HUES64 (cell line): ENCODE data around the gene SRL.

ENCODE experiments used
- H3K27ac ChIP-seq: 2 replicates; pipeline ENCODE4 v1.7.0; 2013; ENCODE audit warnings: low read depth, low read length, inconsistent platforms
- H3K27me3 ChIP-seq: 2 replicates; pipeline ENCODE4 v1.6.1; 2013; ENCODE audit warnings: mild to moderate bottlenecking, low read length; ENCODE audit not compliant: insufficient read depth
- H3K36me3 ChIP-seq: 2 replicates; pipeline ENCODE4 v1.6.1; 2013; ENCODE audit warnings: mild to moderate bottlenecking, low read length; ENCODE audit not compliant: insufficient read depth
- H3K4me1 ChIP-seq: 2 replicates; pipeline ENCODE4 v1.6.1; 2013; ENCODE audit warnings: mild to moderate bottlenecking, low read length, moderate library complexity; ENCODE audit not compliant: insufficient read depth
- H3K4me3 ChIP-seq: 2 replicates; pipeline ENCODE4 v1.5.1; 2013; ENCODE audit warnings: mild to moderate bottlenecking, low read length, moderate library complexity
- H3K9ac ChIP-seq: 2 replicates; pipeline ENCODE4 v1.6.1; 2013; ENCODE audit warnings: mild to moderate bottlenecking, low read depth, low read length
- H3K9me3 ChIP-seq: 2 replicates; pipeline ENCODE4 v1.6.1; 2013; ENCODE audit warnings: low read depth, low read length; ENCODE audit not compliant: insufficient read depth
- WGBS: fragments of 150-250, 120-280 bp; methylation state at CpG from one replicate; pipeline ENCODE4 v1.1.7; 2013; ENCODE audit warnings: missing lambda C conversion rate; 5-methylcytosine and 5-hydroxymethylcytosine counted together

The SRL gene

DNA sequence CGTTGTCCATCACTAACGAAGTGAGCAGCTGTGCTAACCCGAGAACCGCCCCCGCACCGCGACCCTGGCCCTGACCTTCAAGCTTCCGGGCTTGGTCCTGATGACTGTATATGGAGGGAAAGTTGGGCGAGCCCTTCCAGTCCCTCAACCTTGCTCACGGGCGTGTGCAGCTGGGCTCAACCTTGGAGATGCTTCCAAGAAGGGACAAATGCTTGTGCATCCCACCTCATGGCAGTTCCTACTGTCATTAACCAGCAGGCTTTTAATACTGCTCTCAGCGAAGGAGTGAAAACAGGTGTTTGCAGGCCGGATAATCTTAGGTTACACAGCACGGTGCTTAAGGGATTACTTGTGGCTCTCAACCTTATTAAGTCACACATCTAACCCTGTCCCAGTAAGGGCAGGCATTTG, 33.5 kb downstream of the SRL start:
- H3K9me3 ChIP-seq = no peaks in the 10 kb centered on the region
- no peaks in the 10 kb centered on the region for H3K4me1 ChIP-seq
- H3K36me3 ChIP-seq = no peaks in the 10 kb centered on the region
- no peaks in the 10 kb centered on the region for H3K27me3 ChIP-seq
- H3K4me3 ChIP-seq = no peak overlapping the region
- H3K27ac ChIP-seq = no peak overlapping the region
- H3K9ac ChIP-seq = no peak overlapping the region
- WGBS = 89% methylated on average over 14 of the region's 14 CpGs

DNA sequence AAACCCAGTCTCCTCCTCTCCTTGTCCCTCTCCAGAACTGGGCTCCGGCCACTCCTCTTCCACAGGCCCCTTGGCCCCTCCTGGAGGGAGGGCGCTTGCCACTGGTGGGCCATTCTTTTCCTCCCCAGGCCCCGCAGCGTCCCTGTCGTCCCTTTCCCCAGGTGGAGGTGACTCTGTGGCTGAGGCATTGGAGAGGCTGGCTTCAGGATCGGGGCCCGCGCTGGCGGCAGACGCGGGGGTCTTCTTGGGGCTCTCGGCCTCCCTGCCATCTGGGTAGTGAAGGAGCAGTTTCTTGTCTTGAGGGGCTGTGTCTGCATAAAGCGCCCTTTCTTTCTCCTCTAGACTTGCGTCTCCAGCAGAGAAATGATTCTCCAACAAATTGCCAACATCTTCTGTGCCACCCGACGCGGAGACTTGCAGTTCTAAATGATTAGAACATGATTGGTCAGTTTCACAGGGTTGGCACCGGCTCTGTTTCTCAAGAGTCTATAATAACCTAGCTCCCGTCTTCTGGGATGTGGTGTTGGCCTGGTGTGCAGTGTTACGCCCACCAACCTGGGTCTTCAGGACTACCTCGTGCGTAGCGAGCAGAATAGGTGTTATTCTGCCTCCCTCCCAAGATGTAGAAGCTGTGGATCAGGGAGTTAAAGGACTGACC, 34.1 kb downstream of the SRL start:
- H3K4me3 ChIP-seq = no peak overlapping the region
- no peak overlapping the region for H3K27ac ChIP-seq
- H3K9me3 ChIP-seq = no peaks in the 10 kb centered on the region
- no peaks in the 10 kb centered on the region for H3K4me1 ChIP-seq
- WGBS = 95% methylated on average over 23 of the region's 23 CpGs
- H3K27me3 ChIP-seq = no peaks in the 10 kb centered on the region
- no peak overlapping the region for H3K9ac ChIP-seq
- no peaks in the 10 kb centered on the region for H3K36me3 ChIP-seq

DNA sequence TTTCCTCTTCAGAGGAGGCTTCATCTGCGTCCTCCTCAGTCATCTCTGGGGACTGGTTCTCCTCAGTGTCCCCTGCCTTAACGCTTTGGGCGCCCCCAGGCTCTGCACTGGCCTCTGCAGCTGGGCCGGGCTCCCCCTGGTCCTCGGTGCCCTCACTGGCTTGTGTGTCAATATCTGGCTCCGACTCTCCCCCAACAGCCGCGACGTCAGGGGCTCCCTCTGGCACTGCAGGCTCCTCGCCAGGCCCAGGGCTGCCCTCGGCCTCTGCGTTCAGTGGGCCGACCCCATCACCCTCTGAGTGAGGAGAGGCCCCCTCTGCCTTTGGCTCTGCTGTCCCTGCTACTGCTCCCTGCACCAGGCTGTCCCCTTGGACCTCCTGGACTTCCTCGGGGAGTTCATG, 34.7 kb downstream of the SRL start:
- Histone ChIP-seq H3K36me3 (no peaks in the 10 kb centered on the region), H3K27ac (no peak overlapping the region), H3K9ac (no peak overlapping the region), H3K4me1 (no peaks in the 10 kb centered on the region), H3K9me3 (no peaks in the 10 kb centered on the region), H3K27me3 (no peaks in the 10 kb centered on the region), H3K4me3 (no peak overlapping the region)
- 92% methylated on average over 14 of the region's 14 CpGs for WGBS

DNA sequence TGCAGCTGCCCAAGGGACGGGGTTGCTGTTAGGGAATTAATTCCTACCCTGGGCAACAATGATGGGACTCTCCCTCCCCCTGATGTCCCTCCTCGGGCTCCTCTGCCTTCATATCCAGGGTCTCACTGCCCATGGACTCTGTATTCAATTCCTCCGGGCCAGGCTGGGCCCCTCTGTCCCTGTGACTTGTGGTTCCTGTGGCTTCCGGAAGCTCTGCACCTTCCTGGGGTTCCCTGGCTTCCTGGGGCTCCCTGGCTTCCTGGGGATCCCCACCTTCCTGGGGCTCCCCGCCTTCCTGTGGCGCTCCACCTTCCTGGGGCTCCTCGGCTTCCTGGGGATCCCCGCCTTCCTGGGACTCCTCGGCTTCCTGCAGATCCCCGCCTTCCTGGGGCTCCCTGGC, 35.2 kb downstream of the SRL start:
- Histone ChIP-seq H3K9me3 (no peaks in the 10 kb centered on the region), H3K4me3 (no peak overlapping the region), H3K4me1 (no peaks in the 10 kb centered on the region), H3K36me3 (no peaks in the 10 kb centered on the region), H3K27me3 (no peaks in the 10 kb centered on the region), H3K9ac (no peak overlapping the region), H3K27ac (no peak overlapping the region)
- 89% methylated on average over 10 of the region's 10 CpGs for WGBS

DNA sequence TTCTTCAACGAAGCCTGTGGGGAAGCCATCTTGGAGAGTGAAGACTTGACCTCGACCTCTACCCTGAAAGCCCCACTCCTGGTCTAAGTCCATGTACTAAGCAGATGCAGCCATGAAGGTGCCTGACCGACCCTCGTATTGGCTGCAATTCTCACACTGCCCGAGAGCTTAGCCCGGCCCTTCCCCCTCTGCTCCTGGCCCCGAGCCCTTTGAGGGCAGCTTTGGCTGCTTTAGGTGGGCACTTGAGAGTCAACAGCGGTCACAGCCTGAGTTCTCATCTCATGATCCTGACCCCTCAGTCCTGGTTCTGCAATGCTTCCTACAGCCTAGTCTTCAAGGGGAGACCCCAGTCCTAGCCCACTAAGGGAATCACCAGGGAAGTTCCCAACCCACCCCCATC, 35.9 kb downstream of the SRL start:
- Histone ChIP-seq H3K4me1 (no peaks in the 10 kb centered on the region), H3K36me3 (no peaks in the 10 kb centered on the region), H3K27me3 (no peaks in the 10 kb centered on the region), H3K4me3 (no peak overlapping the region), H3K9me3 (no peaks in the 10 kb centered on the region), H3K9ac (no peak overlapping the region), H3K27ac (no peak overlapping the region)
- WGBS = 87% methylated on average over 8 of the region's 8 CpGs

DNA sequence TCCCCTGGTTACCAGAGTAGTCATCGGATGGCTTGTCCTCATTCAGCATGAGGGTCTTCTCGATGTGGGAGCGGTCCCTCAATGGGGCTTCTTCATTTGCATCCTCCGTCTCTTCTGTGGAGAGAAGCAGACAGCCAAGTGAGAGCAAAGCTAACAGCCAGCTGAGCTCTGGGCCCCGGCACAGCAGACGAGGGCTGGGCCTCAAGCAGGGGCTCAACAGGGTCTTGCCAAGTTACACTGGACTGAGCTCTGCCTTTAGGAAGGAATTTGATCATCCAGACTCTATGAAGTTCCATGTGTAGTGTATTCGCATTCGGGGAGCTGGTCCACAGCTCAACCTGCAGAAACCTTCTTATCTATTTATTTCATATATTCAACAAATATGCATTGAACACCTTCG, 37.4 kb downstream of the SRL start:
- H3K36me3 ChIP-seq = no peaks in the 10 kb centered on the region
- no peak overlapping the region for H3K9ac ChIP-seq
- H3K9me3 ChIP-seq = no peaks in the 10 kb centered on the region
- WGBS = 87% methylated on average over 9 of the region's 9 CpGs
- no peak overlapping the region for H3K27ac ChIP-seq
- H3K27me3 ChIP-seq = no peaks in the 10 kb centered on the region
- no peak overlapping the region for H3K4me3 ChIP-seq
- no peaks in the 10 kb centered on the region for H3K4me1 ChIP-seq

DNA sequence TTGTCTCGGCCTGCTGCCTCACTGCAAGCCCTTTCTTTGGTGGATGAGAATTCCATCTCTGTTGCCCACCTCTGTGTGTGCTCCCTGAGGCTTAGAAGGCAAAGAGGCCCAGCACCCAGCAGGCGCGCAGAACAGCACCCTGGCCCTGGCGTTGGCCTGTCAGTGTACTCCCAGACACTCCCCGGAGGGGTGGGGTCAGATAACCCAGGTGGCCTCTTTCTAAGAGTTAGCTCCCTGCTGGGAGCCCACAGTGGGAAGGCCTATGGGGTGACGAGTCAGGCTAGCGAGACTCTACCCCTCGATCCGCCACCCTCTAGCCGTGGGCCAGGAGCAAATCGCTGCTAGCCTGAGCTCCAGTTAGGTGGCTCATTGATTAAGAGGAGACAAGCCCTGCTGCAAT, 38.1 kb downstream of the SRL start:
- Histone ChIP-seq H3K27me3 (no peaks in the 10 kb centered on the region), H3K27ac (no peak overlapping the region), H3K9ac (no peak overlapping the region), H3K4me1 (no peaks in the 10 kb centered on the region), H3K9me3 (no peaks in the 10 kb centered on the region), H3K36me3 (no peaks in the 10 kb centered on the region), H3K4me3 (no peak overlapping the region)
- 90% methylated on average over 11 of the region's 11 CpGs for WGBS

DNA sequence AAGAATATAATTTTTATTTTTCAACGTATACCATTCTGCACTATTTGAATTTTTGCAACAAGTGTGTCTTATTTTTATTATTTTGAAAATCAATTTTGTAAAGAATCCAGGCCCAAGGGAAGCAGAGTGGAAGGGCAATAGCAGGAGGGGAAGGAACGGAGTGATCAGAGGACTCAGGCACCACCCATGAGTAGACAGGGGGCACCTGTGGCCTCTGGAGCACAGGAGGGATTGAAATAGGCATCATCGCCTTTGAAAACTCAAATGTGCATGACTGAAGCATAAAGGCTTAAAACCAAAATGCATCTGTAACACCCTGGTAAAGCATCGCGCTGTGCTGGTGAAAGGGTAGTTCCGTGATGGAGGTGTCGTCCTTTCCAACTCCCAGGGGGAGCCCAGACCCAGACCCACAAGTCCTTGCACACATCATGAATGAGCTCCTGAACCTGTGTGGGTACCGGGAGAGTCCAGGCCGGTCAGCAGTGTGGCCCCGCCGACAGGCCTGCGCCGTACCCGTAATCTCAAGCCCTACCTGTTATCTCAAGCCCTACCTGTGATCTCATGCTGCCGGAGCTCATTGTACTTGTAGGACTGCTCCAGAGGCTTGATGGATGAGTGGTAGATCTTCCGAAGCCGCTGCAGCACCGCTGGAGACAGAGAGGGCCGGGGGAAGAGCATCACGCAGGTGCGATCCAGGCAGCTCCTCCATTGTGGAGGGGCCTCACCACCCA, 39.1 kb downstream of the SRL start:
- no peak overlapping the region for H3K4me3 ChIP-seq
- H3K27ac ChIP-seq = no peak overlapping the region
- 90% methylated on average over 20 of the region's 21 CpGs for WGBS
- H3K9me3 ChIP-seq = no peaks in the 10 kb centered on the region
- H3K9ac ChIP-seq = no peak overlapping the region
- H3K4me1 ChIP-seq = no peaks in the 10 kb centered on the region
- H3K36me3 ChIP-seq = no peaks in the 10 kb centered on the region
- H3K27me3 ChIP-seq = no peaks in the 10 kb centered on the region

DNA sequence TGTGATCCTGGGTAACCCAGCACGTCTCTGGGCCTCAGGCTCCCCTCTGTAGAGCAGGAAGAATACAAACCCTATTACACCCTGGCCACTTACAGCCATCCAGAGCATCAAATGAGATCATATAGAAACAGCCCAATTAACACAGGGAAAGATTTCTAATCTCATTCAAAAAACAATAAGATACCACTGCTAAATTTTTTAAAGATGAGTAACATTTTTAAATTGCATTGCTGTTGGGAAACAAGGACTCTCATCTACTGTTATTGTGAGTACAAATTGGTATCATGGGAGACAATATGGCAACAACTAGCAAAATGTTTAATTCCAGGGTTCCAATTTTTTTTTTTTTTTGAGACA, 41.1 kb downstream of the SRL start:
- Histone ChIP-seq H3K4me1 (no peaks in the 10 kb centered on the region), H3K4me3 (no peak overlapping the region), H3K36me3 (no peaks in the 10 kb centered on the region), H3K9me3 (no peaks in the 10 kb centered on the region), H3K9ac (no peak overlapping the region), H3K27me3 (no peaks in the 10 kb centered on the region), H3K27ac (no peak overlapping the region)
- 59% methylated on average over 1 of the region's 1 CpG for WGBS

DNA sequence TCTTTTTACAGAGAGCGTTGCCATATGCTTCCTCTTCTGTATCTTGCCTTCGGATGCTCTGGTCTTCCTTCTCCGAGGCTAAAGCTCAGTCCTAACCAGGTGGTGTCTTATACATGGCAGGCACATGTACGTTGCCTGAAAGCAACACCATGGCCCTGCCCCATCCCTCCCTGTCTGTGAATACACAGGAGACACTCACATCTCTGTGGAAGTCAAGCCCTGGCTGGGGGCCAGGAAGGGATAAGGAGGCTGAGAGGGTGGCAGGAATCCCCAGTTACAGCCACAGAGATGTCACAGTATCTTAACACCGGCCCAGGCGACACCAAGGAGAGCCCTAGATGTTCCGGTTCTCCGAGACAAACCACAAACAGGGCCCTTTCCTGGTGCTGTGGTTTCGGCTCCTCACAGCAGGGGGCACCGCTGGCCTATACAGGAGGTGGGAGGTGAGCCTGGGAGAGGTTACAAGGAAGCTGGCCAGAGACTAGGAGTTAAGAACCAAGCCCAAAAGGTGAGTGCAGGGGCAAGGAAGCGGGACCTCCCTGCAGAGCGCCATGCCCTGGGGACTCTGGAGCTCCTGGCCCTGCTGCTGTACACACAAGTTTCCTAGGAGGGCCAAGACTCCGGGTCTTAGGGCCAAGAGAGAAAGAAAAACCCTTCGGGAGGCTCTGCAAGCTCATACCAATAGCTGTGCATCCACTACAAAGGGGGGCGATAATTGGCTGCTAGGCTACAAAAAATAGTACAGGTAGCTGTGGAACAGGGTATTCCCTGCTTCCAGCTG, 41.7 kb downstream of the SRL start:
- Histone ChIP-seq H3K4me3 (no peak overlapping the region), H3K9me3 (no peaks in the 10 kb centered on the region), H3K9ac (no peak overlapping the region), H3K27ac (no peak overlapping the region), H3K27me3 (no peaks in the 10 kb centered on the region), H3K36me3 (no peaks in the 10 kb centered on the region), H3K4me1 (no peaks in the 10 kb centered on the region)
- WGBS = 72% methylated on average over 15 of the region's 15 CpGs

DNA sequence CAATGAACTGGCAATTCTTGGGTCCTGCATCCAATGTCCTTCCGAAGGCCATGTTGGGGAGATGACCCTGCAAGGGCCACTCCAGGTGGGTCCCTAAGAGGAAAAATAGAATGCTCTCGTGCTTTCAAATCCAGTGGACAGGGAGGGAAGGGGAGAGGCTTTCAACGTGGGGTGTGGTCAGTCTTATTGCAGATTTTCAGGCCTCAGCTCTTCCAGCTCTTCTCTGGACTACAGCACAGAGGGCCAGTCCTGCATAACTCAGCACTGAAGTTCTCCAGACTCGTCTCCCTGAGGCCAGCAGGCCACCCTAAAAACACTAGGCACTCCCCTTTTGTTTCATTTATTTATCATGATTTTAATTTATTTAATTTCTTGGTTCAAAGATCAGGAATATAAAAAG, 43.1 kb downstream of the SRL start:
- no peaks in the 10 kb centered on the region for H3K27me3 ChIP-seq
- H3K4me1 ChIP-seq = no peaks in the 10 kb centered on the region
- no peak overlapping the region for H3K9ac ChIP-seq
- H3K4me3 ChIP-seq = no peak overlapping the region
- WGBS = 75% methylated on average over 4 of the region's 4 CpGs
- no peaks in the 10 kb centered on the region for H3K36me3 ChIP-seq
- no peaks in the 10 kb centered on the region for H3K9me3 ChIP-seq
- H3K27ac ChIP-seq = no peak overlapping the region
